Stimulated activated naive B cell treated with anti-CD40 and anti-IgM and Interleukin-4, amounts not matched to agents 10 μg/mL and 1 μg/mL and 100 μg/mL, for 72 hours (primary cell): ENCODE results near the gene MS4A10.

ENCODE experiments used
- ATAC-seq, 2 donors: fragments of 150-1000 bp; cut with Tn5 transposase; replicated peaks; 2 replicates each; pipeline ENCODE4 v1.10.0; 2021; ENCODE audit warnings: moderate library complexity in 1 of 2
- DNase-seq: peaks from one replicate; pipeline ENCODE4 v3.0.0; 2021
- H3K27ac Mint-ChIP-seq: one replicate; pipeline ENCODE4 v1.8.0; 2022; ENCODE audit warnings: mild to moderate bottlenecking, mixed read lengths
- H3K27me3 Mint-ChIP-seq, 2 donors: one replicate each; pipeline ENCODE4 v1.8.0; 2022; ENCODE audit warnings: mixed read lengths in 2 of 2
- H3K36me3 Mint-ChIP-seq, 2 donors: one replicate each; pipeline ENCODE4 v1.8.0; 2022; ENCODE audit warnings: mixed read lengths in 2 of 2, mild to moderate bottlenecking in 1 of 2
- H3K4me1 Mint-ChIP-seq, 2 donors: one replicate each; pipeline ENCODE4 v1.8.0; 2022; ENCODE audit warnings: mixed read lengths in 2 of 2, mild to moderate bottlenecking in 1 of 2
- H3K4me3 Mint-ChIP-seq, 2 donors: one replicate each; pipeline ENCODE4 v1.8.0; 2022; ENCODE audit warnings: mild to moderate bottlenecking in 2 of 2, mixed read lengths in 2 of 2, moderate library complexity in 1 of 2
- H3K9me3 Mint-ChIP-seq, 2 donors: one replicate each; pipeline ENCODE4 v1.8.0; 2022; ENCODE audit warnings: mixed read lengths in 2 of 2, mild to moderate bottlenecking in 1 of 2

Gene MS4A10

DNA sequence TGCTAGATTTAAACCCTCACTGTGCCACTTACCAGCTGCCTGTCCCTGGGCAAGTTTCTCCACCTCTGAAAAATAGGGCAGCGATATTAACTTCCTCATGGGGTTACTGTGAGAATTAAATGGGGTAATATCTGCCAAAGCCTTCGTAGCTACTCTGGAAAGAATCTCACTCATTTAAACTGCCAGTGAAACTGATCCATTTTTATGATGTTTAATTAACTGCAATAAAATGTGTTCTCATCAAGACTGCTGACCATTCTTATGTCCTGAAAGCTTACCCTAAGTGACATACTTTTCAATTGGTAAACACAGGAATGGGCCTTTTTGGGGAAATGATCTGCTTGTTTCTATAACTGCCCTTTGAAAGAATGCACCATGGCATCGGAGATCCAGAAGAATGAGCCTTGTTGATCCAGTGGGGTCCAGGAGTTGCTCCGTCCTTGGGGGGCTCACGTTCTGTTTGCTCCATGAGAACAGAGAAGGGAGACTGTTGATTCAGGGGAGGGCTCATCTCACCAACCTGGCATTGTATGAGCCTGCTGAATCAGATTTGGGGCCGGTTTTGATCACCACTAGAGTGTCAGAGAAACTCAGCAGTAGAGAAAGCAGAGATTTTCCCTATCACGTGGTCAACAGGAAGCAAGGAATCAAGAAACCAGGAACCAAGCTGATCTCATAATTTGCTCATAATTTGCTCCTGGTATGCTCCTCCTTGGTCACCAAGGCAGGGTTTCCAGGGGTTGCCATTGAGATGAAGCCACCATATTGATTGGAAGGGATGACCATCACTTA, 49.8 kb downstream of the MS4A10 start:
- Mint-ChIP-seq H3K27me3 (no peaks in the 10 kb centered on the region), H3K9me3 (no peaks in the 10 kb centered on the region), H3K27ac (no peak overlapping the region), H3K36me3 (no peaks in the 10 kb centered on the region), H3K4me3 (no peak overlapping the region), H3K4me1 (peaks cover 12 to 23% of the 10 kb centered on the region in 2 donors)
- DNase-seq (no peak), ATAC-seq (no peak)

DNA sequence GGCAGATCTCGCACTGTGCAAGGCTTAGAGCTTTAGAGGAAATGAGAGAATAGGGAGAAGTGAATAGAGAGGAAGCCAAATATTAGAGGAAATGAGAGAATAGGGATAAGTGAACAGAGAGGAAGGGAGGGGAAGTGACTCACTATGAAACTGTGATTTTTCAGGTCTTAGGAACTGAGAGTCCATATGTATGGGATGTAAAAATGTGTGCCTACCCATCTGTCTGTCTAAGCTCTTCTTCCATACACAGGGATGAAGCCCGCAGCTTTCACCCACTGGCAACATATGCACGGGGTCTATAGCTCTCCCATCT, 50.4 kb downstream of the MS4A10 start:
- DNase-seq (no peak), ATAC-seq (peak; percentile 59 to 68)
- Mint-ChIP-seq H3K27me3 (no peaks in the 10 kb centered on the region), H3K9me3 (no peaks in the 10 kb centered on the region), H3K4me1 (peaks cover 14 to 22% of the 10 kb centered on the region in 2 donors), H3K27ac (no peak overlapping the region), H3K4me3 (no peak overlapping the region), H3K36me3 (no peaks in the 10 kb centered on the region)

DNA sequence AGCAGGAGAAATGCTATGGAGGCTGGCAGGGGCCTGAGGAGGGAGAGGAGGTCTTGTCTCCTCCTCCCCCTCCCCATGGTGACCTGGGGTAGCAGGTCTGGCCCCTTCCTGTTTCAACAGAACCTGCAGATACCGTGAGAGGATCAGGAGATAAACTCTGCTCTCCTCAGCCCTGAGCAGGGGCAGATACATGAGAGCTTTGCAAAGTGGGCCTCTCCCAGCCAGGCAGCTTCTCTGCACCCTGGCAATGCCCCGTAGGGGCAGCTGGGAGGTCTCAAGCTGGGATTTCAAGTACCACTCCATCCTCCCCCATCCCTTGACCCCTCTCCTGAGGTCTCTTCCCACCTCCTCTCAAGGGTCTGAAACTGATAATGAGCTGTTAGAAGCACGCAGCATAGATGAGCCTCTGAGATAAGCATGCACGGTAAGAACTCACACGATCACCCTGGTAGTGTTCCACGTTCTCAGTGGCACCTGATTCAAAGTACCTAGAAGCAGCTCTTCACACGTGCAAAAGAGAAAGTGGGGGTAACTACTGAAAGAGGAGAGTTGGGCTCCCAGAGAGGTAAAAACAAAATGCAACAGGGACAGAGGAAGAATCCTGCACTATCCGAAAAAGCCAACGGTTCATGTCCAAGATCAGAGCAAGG, 51.9 kb downstream of the MS4A10 start:
- ATAC-seq (no peak), DNase-seq (no peak)
- Mint-ChIP-seq H3K27me3 (no peaks in the 10 kb centered on the region), H3K4me3 (no peak overlapping the region), H3K9me3 (no peaks in the 10 kb centered on the region), H3K4me1 (peaks cover 21 to 27% of the 10 kb centered on the region in 2 donors), H3K27ac (no peak overlapping the region), H3K36me3 (no peaks in the 10 kb centered on the region)

DNA sequence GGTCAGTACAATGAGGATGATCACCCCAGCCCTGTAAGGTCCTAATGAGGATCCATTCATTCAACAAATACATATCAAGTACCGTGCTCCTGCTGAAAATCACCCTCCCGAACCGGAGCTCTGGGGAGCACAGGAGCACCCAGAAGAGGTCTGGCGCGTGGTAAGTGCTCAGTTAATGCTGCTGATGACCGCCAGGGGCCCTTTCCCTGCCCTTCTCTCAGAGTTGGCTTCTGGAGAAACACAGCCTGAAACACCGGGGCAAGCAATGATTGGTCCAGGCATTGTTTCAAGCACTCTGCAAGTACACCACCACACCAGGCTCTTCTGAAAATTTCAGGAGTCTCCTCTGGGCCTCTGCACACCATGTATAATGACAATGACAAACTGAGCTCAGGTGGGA, 53.0 kb downstream of the MS4A10 start:
- DNase-seq (no peak), ATAC-seq (no peak)
- Mint-ChIP-seq H3K36me3 (no peaks in the 10 kb centered on the region), H3K4me3 (no peak overlapping the region), H3K9me3 (no peaks in the 10 kb centered on the region), H3K27me3 (no peaks in the 10 kb centered on the region), H3K4me1 (peaks cover 21 to 35% of the 10 kb centered on the region in 2 donors), H3K27ac (no peak overlapping the region)

DNA sequence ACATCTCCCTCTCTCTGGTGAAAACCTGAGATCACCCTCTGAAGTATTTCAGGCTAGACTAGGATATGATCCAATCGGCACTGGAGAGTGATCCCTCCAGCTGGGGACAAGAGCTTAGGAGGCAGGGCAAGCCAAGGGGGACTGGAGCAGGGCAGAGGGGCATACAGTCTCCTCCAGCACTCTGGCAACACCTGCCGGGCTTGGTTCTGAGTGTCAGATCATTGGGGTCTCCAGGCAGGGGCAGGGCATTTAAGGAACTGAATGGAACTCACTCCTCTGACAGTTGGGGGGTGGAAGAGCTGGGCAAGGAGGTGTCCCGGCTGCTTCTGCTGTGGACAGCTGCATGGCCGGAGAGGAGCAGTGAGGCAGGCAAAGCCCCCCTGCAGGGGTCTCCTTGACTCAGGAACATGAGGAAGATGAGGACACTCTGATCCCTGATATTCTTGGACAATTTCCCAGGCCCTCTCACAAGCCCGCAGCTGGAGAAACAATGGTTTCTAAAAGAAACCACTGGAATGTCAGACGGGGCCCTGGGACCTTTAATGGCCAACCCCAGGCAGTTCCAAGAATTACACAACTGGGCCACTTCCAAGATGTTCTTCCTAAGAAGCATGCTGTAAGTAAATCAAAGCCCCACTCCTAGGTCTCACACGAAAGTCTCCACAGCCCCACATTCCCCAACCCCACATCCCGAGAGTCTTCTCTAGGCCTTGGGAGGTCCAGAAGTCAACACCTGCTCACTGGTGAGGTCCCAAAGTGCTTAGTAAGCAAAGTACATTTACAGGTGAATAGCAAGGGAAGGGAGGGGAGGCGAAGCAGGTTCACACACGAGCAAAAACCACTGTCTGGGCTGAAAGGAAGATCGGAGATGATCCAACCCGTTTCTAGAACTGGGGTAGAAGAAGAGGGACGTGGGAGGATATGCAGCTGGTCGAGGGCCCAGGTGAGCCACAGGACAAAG, 55.6 kb downstream of the MS4A10 start:
- no peak for DNase-seq
- Mint-ChIP-seq H3K9me3 (no peaks in the 10 kb centered on the region), H3K27ac (peak overlapping the region; percentile 86), H3K4me1 (peaks cover 36 to 50% of the 10 kb centered on the region in 2 donors), H3K36me3 (peaks cover 17 to 22% of the 10 kb centered on the region in 2 donors), H3K4me3 (peak overlapping the region; percentile 73 to 82), H3K27me3 (no peaks in the 10 kb centered on the region)
- ATAC-seq: no peak

DNA sequence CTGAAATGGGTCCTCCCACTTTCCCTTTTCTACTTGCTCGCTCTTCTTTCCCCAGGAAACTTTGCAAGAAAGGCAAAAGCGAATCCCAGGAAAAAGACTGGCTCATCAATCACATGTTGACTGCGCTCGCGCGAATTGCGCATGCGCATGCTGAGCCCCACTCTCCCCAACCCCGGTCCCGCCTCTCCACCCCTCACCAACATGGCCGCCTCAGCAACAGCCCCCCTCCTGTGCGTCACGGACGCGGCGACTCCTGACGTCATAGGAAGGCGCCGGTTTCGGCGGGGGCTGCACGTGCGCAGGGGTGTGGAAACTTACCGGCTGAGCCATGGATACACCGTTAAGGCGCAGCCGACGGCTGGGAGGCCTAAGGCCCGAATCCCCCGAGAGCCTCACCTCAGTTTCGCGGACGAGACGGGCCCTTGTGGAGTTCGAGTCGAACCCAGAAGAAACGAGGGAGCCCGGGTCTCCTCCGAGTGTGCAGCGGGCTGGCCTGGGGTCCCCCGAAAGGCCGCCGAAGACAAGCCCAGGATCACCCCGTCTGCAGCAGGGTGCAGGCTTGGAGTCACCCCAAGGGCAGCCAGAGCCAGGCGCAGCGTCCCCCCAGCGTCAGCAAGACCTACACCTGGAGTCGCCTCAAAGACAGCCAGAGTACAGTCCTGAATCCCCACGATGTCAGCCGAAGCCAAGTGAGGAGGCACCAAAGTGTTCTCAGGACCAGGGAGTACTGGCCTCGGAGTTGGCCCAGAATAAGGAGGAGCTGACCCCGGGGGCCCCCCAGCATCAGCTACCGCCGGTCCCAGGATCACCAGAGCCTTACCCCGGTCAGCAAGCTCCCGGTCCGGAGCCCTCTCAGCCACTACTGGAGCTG, 56.9 kb downstream of the MS4A10 start, which contains the start of gene CCDC86:
TSS of gene CCDC86 (plus strand) at position 317 of the 871 bp plus-strand sequence. CDS start at position 329, 12 bp downstream.
- DNase-seq (peak; percentile 96), ATAC-seq (peak; percentile 96 to 97)
- H3K4me1 Mint-ChIP-seq: peaks cover 33 to 46% of the 10 kb centered on the region in 2 donors
- peak within 1 kb of the TSS; percentile 82 to 90 for H3K4me3 Mint-ChIP-seq
- H3K27me3 Mint-ChIP-seq: no peaks in the 10 kb centered on the region
- H3K9me3 Mint-ChIP-seq: no peaks in the 10 kb centered on the region
- H3K36me3 Mint-ChIP-seq: peaks cover 25 to 31% of the 10 kb centered on the region in 2 donors
- peak within 1 kb of the TSS; percentile 97 for H3K27ac Mint-ChIP-seq

DNA sequence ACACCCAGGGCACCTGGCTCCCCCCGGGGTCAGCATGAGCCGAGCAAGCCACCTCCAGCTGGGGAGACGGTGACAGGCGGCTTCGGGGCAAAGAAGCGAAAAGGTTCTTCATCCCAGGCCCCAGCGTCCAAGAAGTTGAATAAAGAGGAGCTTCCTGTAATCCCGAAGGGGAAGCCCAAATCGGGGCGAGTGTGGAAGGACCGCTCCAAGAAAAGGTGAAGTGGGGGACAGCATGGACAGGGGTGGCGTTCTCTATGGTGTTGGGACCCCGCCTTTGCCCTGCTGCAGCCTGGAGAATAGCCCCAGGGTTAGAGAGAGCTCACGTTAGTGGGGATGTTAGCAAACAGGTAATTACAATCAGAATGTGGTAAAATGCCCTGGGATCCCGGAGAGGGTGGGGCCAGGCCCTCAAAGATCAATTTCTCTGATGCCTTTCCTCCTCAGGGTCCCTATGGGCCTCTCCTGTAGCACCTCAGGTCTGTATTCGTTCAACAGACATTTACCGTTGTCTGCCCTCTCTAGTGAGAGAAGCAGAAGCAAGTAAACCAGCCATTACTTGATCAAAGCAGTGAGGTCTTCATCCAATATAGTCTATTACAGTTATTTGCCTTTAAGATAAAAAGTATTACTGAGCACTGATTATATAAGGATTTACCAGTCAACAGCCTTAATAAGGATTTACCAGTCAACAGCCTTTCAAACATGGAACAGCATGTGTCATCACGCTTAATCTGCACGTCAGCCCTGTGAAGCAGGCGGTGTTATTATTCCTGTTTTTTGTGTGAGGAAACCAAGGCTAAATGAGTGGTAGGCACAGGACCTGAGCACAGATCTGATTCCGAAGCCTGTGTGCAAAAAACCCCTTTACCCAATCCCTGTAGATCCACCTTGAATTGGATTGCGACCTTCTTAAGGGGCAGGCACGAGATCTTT, 57.8 kb downstream of the MS4A10 start:
- H3K4me3 Mint-ChIP-seq: peak overlapping the region; percentile 82 to 90
- H3K4me1 Mint-ChIP-seq: peaks cover 33 to 46% of the 10 kb centered on the region in 2 donors
- DNase-seq: no peak
- peaks cover 32 to 34% of the 10 kb centered on the region in 2 donors for H3K36me3 Mint-ChIP-seq
- peak overlapping the region; percentile 97 for H3K27ac Mint-ChIP-seq
- no peaks in the 10 kb centered on the region for H3K27me3 Mint-ChIP-seq
- no peaks in the 10 kb centered on the region for H3K9me3 Mint-ChIP-seq
- no peak for ATAC-seq

DNA sequence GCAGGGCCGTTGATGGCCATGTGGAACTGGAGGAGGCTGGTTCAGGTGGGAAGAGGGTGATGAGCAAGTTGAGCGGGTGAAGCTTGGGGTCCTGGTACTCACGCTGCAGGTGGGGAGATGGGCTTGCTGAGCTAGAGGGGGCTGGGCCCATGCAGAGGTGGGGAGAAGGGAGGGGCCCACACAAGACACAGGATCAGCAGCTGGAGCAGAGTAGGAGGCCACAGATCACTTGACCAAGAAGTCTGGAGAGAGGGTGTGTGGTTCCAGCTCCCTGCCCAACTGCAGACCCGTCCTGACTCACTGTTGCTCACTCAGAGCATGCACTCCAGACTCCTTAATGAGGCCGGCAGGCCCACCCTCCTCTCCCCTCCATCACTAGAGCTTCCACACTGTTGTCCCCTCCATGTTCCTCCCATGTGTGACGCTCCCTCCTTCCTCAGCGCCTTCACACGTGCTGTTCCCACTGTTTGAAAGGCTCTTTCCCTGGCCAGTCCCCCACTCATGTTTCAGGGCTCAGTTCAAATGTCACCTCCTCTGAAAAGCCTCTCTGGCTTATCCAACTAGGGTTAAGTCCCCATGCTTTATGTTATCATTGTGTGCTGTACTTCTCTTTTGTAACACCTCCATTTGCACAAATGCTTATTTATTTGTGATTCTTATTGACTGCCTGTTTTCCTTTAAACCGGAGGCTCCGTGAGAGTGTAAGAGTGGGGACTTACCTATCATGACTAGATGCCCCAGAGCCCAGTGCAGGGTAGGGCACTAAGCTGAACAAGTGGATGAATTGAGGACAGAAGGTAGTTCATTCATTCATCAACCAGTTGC, 59.1 kb downstream of the MS4A10 start:
- H3K4me1 Mint-ChIP-seq: peaks cover 36 to 46% of the 10 kb centered on the region in 2 donors
- H3K27me3 Mint-ChIP-seq: no peaks in the 10 kb centered on the region
- peaks cover 40 to 43% of the 10 kb centered on the region in 2 donors for H3K36me3 Mint-ChIP-seq
- H3K9me3 Mint-ChIP-seq: no peaks in the 10 kb centered on the region
- ATAC-seq (no peak), DNase-seq (no peak)
- peak overlapping the region; percentile 79 for H3K27ac Mint-ChIP-seq
- peak overlapping the region; percentile 82 to 90 for H3K4me3 Mint-ChIP-seq

DNA sequence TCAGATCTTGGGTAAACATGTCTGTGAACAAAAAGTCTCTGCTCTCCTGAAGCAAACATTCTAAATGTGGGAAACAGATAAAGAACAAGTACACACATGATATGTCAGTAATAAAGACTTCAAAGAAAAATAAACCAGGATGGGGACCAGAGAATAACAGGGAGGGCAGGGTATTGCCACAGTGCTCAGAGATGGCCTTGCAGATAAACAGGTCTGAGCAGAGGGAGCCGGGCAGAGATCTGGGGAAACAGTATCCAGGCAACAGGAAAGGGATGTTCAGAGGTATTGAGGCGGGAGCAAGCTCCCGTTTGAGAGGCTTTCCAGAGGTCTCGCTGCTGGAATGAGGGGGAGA, 59.7 kb downstream of the MS4A10 start:
- H3K27ac Mint-ChIP-seq: peak overlapping the region; percentile 75
- ATAC-seq (no peak), DNase-seq (no peak)
- peaks cover 36 to 46% of the 10 kb centered on the region in 2 donors for H3K4me1 Mint-ChIP-seq
- peaks cover 44 to 49% of the 10 kb centered on the region in 2 donors for H3K36me3 Mint-ChIP-seq
- peak overlapping the region; percentile 82 to 90 for H3K4me3 Mint-ChIP-seq
- no peaks in the 10 kb centered on the region for H3K9me3 Mint-ChIP-seq
- H3K27me3 Mint-ChIP-seq: no peaks in the 10 kb centered on the region

DNA sequence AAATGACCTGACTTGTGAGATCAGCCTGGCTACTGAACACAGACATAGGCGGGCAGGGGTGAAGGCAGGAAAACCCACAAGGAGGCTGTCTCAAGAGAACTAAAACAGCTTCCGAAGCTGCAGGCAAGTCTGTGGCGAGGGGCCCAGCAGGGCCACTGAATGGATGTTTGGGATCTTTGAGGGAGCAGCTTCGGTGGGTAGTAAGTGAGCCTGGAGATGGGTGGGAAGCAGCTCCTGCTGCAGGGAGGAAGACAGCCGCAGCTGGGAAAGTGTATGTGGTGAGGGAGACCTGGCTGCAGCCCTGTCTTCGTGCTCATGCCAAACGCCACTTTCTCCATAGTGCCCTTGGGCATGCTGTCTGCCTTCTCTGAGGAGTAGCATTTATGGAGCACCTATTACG, 60.2 kb downstream of the MS4A10 start:
- Mint-ChIP-seq H3K27me3 (no peaks in the 10 kb centered on the region), H3K27ac (no peak overlapping the region), H3K36me3 (peaks cover 48 to 53% of the 10 kb centered on the region in 2 donors), H3K4me1 (peaks cover 36 to 50% of the 10 kb centered on the region in 2 donors), H3K9me3 (no peaks in the 10 kb centered on the region), H3K4me3 (peak overlapping the region; percentile 14 to 52)
- ATAC-seq (no peak), DNase-seq (no peak)

DNA sequence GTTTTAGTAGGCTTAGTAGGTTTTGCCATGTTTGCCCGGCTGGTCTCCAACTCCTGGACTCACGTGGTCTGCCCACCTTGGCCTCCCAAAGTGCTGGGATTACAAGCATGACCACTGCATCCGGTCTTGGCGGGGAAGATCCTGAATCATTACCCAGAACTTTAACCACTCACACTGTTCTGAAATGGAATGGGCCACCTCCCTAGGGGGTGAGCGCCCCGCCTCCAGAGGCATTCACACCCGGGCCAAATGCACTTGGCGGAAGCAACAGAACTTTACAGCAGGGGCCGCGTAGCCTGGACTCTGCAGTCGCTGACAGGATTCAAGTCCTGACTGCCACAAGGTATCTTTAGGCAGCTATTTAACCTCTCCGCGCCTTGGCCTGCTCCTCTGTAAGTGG, 62.1 kb downstream of the MS4A10 start:
- H3K27me3 Mint-ChIP-seq: no peaks in the 10 kb centered on the region
- H3K9me3 Mint-ChIP-seq: no peaks in the 10 kb centered on the region
- DNase-seq: no peak
- peaks cover 64 to 72% of the 10 kb centered on the region in 2 donors for H3K36me3 Mint-ChIP-seq
- H3K4me1 Mint-ChIP-seq: peaks cover 27 to 43% of the 10 kb centered on the region in 2 donors
- no peak for ATAC-seq
- H3K4me3 Mint-ChIP-seq: no peak overlapping the region
- H3K27ac Mint-ChIP-seq: no peak overlapping the region

DNA sequence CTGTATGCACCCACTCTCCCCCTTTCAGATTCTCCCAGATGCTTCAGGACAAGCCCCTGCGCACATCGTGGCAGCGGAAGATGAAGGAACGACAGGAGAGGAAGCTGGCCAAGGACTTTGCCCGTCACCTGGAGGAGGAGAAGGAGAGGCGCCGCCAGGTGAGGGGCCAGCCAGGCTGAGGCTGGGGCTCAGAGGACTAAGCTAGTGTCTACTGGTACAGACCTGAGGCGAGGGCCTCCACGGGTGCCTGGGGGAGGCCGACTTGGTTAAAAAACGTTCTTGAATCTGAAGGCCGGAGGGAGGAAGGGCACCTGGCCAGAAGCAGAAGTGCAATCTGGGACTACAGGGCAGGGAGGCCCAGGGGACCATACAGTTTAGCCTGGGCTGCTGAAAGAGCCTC, 62.8 kb downstream of the MS4A10 start:
- H3K27me3 Mint-ChIP-seq: no peaks in the 10 kb centered on the region
- peaks cover 66 to 73% of the 10 kb centered on the region in 2 donors for H3K36me3 Mint-ChIP-seq
- H3K9me3 Mint-ChIP-seq: no peaks in the 10 kb centered on the region
- peaks cover 27 to 37% of the 10 kb centered on the region in 2 donors for H3K4me1 Mint-ChIP-seq
- DNase-seq (no peak), ATAC-seq (no peak)
- no peak overlapping the region for H3K27ac Mint-ChIP-seq
- H3K4me3 Mint-ChIP-seq: no peak overlapping the region
